K562 (cell line): ENCODE data around the gene MYO15B. TPM values are rescaled to one million over a fixed set of nuclear protein-coding genes. Genes with fewer than 3 reads are reported as not detected.
A peak's percentile ranks its signal among the peaks of the same experiment; 100 is the strongest.

Experiments
- ATAC-seq: fragments of 200-7000 bp; cut with Tn5 transposase; 3 replicates; pipeline ENCODE4 v1.9.1; 2020; ENCODE audit warnings: moderate library complexity
- BruUV-seq: library from RNA; stranded (reverse); fragments of 400-500 nt; replicated peaks from 2 replicates; lab custom pipeline; 2021; lab: Mats Ljungman, UMichigan
- CTCF ChIA-PET: fragments of 300-600 bp; formaldehyde crosslinking; extraction: SDS; loops from one replicate; lab custom pipeline; 2021; ENCODE audit warnings: low intra/inter-chr PET ratio; lab: Yijun Ruan, JAX
- POLR2A ChIA-PET: fragments of 300-600, 350-650 bp; sonication (Branson Sonifier 250); formaldehyde crosslinking; extraction: SDS; loops from one replicate; lab custom pipeline; 2021; ENCODE audit warnings: antibody characterized with exemption, inconsistent platforms; lab: Yijun Ruan, JAX
- DNase-seq, 4 experiments: peaks; one replicate each; pipeline versions ENCODE4 v3.0.0 to v3.0.0-alpha.2; 2011 to 2018; ENCODE audit warnings: low spot score in 3 of 4, mixed read lengths in 3 of 4; ENCODE audit errors: extremely low read depth in 1 of 4
- FAIRE-seq: peaks from 2 replicates; lab custom pipeline; 2011; peaks lifted over from hg19 to GRCh38; lab: Jason Lieb, UNC
- H2AFZ ChIP-seq: 2 replicates; pipeline ENCODE4 v1.6.0; 2011; ENCODE audit warnings: low read depth, low read length, control low read depth, inconsistent platforms
- H3K27ac ChIP-seq: fragments of 200-600 bp; 3 replicates; pipeline ENCODE4 v1.8.0; 2011; ENCODE audit warnings: low read depth, mild to moderate bottlenecking, control low read depth, inconsistent platforms, low read length, moderate library complexity, mixed read lengths; ENCODE audit errors: extremely low read depth
- H3K27me3 ChIP-seq, 2 experiments: fragments of 300-600 bp in 1 of 2; 2 replicates in 1 of 2; 3 replicates in 1 of 2; pipeline versions ENCODE4 v1.6.0 to v1.8.0; 2011; ENCODE audit warnings: inconsistent platforms in 2 of 2, low read length in 2 of 2, mild to moderate bottlenecking in 1 of 2, mixed read lengths in 1 of 2, moderate library complexity in 1 of 2; ENCODE audit not compliant: control insufficient read depth in 2 of 2, insufficient read depth in 2 of 2
- H3K36me3 ChIP-seq: fragments of 300-600 bp; 3 replicates; pipeline ENCODE4 v1.8.0; 2011; ENCODE audit warnings: mild to moderate bottlenecking, low read length, inconsistent platforms; ENCODE audit not compliant: control insufficient read depth, insufficient read depth
- H3K4me1 ChIP-seq, 2 experiments: fragments of 200-600 bp in 1 of 2; replicated peaks in 1 of 2; 2 replicates in 1 of 2; 3 replicates in 1 of 2; pipeline versions ENCODE4 v1.5.1 to v1.8.0; 2011; ENCODE audit warnings: inconsistent platforms in 2 of 2, low read length in 2 of 2, mild to moderate bottlenecking in 1 of 2, mixed read lengths in 1 of 2, moderate library complexity in 1 of 2; ENCODE audit not compliant: control insufficient read depth in 2 of 2, insufficient read depth in 2 of 2
- H3K4me2 ChIP-seq: 2 replicates; pipeline ENCODE4 v1.6.1; 2011; ENCODE audit warnings: low read length, control low read depth, inconsistent platforms, mixed read lengths; ENCODE audit not compliant: insufficient read depth
- H3K4me3 ChIP-seq: fragments of 200-600 bp; sonication (generic), shearing (Covaris generic); 2 replicates; pipeline ENCODE4 v1.5.1; 2016; ENCODE audit warnings: control low read depth, inconsistent platforms
- H3K79me2 ChIP-seq: fragments of 200-600 bp; 3 replicates; pipeline ENCODE4 v1.8.0; 2011; ENCODE audit warnings: low read length, inconsistent platforms; ENCODE audit not compliant: control insufficient read depth, insufficient read depth
- H3K9ac ChIP-seq, 2 experiments: 2 replicates each; pipeline versions ENCODE4 v1.6.0 to v1.6.1; 2011; ENCODE audit warnings: low read depth in 2 of 2, low read length in 2 of 2, control low read depth in 1 of 2, inconsistent platforms in 1 of 2, mild to moderate bottlenecking in 1 of 2, mixed read lengths in 1 of 2; ENCODE audit not compliant: insufficient read depth in 1 of 2
- H3K9me1 ChIP-seq: one replicate; pipeline ENCODE4 v1.6.0; 2011; ENCODE audit warnings: inconsistent platforms, mild to moderate bottlenecking, low read length, moderate library complexity; ENCODE audit not compliant: control insufficient read depth, insufficient read depth
- H3K9me3 ChIP-seq: replicated peaks from 2 replicates; pipeline ENCODE4 v1.5.1; 2011; ENCODE audit warnings: low read depth, low read length, inconsistent platforms; ENCODE audit not compliant: control insufficient read depth, insufficient read depth
- H4K20me1 ChIP-seq: replicated peaks from 2 replicates; pipeline ENCODE4 v1.6.1; 2011; ENCODE audit warnings: low read length, inconsistent platforms, mixed read lengths; ENCODE audit not compliant: control insufficient read depth, insufficient read depth
- BHLHE40 ChIP-seq: IDR thresholded peaks from 2 replicates; pipeline ENCODE4 v1.6.1; 2011; ENCODE audit warnings: low read length, improper control_type of control experiment
- FIP1L1 ChIP-seq: fragments of 200-400 bp; formaldehyde crosslinking; IDR thresholded peaks from 2 replicates; pipeline ENCODE4 v1.6.1; 2018; ENCODE audit warnings: mild to moderate bottlenecking, low read depth, low read length; ENCODE audit not compliant: poor library complexity, severe bottlenecking
- HLTF ChIP-seq: fragments of 450-650 bp; IDR thresholded peaks from 2 replicates; pipeline ENCODE4 v1.6.1; 2016
- KHSRP ChIP-seq: fragments of 450-650 bp; IDR thresholded peaks from 2 replicates; pipeline ENCODE4 v1.6.1; 2017
- MAFF ChIP-seq: IDR thresholded peaks from 2 replicates; pipeline ENCODE4 v1.6.1; 2012; ENCODE audit warnings: low read length, improper control_type of control experiment
- MTA1 ChIP-seq: fragments of 450-650 bp; IDR thresholded peaks from 2 replicates; pipeline ENCODE4 v1.6.1; 2017; ENCODE audit warnings: borderline replicate concordance
- NCOA6 ChIP-seq: fragments of 450-650 bp; IDR thresholded peaks from 2 replicates; pipeline ENCODE4 v1.6.1; 2017; ENCODE audit warnings: mild to moderate bottlenecking
- SP2 ChIP-seq: IDR thresholded peaks from 2 replicates; pipeline ENCODE4 v1.6.1; 2011; ENCODE audit warnings: mild to moderate bottlenecking, low read depth, low read length, moderate library complexity; ENCODE audit not compliant: poor library complexity, severe bottlenecking; ENCODE audit errors: extremely low read depth
- TAF1 ChIP-seq: IDR thresholded peaks from 2 replicates; pipeline ENCODE4 v1.6.1; 2011; ENCODE audit warnings: mild to moderate bottlenecking, low read length, moderate library complexity; ENCODE audit not compliant: insufficient read depth, control insufficient read depth, severe bottlenecking; ENCODE audit errors: extremely low read depth
- ZNF121 ChIP-seq: sonication (generic); formaldehyde crosslinking; conservative IDR thresholded peaks from 2 replicates; pipeline ENCODE4 v1.8.0; 2022; ENCODE audit warnings: missing genetic modification reagents
- ZNF143 ChIP-seq: sonication (generic); formaldehyde crosslinking; IDR thresholded peaks from 2 replicates; pipeline ENCODE4 v1.9.0; 2022; ENCODE audit warnings: mild to moderate bottlenecking, missing genetic modification reagents
- ZNF583 ChIP-seq: fragments of 250-450 bp; sonication (Bioruptor Pico); IDR thresholded peaks from 2 replicates; pipeline ENCODE4 v1.4.0; 2020
- WGBS: fragments of 100-300 bp; shearing (Covaris generic); methylation state at CpG from one replicate; pipeline ENCODE4 v1.1.6; 2016; ENCODE audit warnings: low coverage, mixed read lengths; ENCODE audit not compliant: insufficient coverage; ENCODE audit errors: missing lambda C conversion rate; 5-methylcytosine and 5-hydroxymethylcytosine counted together
- in situ Hi-C: fragments of 300-500 bp; cut with MboI; formaldehyde crosslinking; loops from 4 replicates; pipeline ENCODE4 v1.15.0; 2018; ENCODE audit warnings: inconsistent platforms, mixed read lengths
- intact Hi-C: fragments of 100-400 bp; cut with micrococcal nuclease; formaldehyde crosslinking; loops from 2 replicates; pipeline ENCODE4 v1.14.2; 2022
- polyA plus RNA-seq, 8 experiments: library from polyadenylated mRNA; depleted of rRNA in 4 of 8; stranded (reverse) in 5 of 8; unstranded in 3 of 8; fragments of >200 nt; fragmentation: Nextera tagmentation in 2 of 8; fragmentation: Illumina TruSeq in 1 of 8; extraction: Ambion mirVana in 2 of 8; extraction: Trizol in 1 of 8; gene quantifications; 2 replicates each; pipeline versions ENCODE4 v1.2.1 to v1.2.3, GENCODE V29; 2011 to 2014; ENCODE audit warnings: inconsistent platforms in 1 of 8, missing spikeins in 1 of 8
- total RNA-seq, 7 experiments: library from RNA; depleted of rRNA in 6 of 7; stranded (reverse); fragments of >200 nt in 6 of 7; fragmentation: Illumina TruSeq in 2 of 7; extraction: Trizol in 2 of 7; gene quantifications; 2 replicates each; pipeline versions ENCODE4 v1.2.1 to v1.2.3, GENCODE V29; 2011 to 2021; ENCODE audit warnings: low replicate concordance in 1 of 7

Gene MYO15B
- total and polyA plus RNA-seq, 9 of the 15 experiments (the other 6 are each of a cell fraction or from before 2014, with no cell fraction given), result 0.05 to 3.1 (median 0.83) TPM; not detected in 2

DNA sequence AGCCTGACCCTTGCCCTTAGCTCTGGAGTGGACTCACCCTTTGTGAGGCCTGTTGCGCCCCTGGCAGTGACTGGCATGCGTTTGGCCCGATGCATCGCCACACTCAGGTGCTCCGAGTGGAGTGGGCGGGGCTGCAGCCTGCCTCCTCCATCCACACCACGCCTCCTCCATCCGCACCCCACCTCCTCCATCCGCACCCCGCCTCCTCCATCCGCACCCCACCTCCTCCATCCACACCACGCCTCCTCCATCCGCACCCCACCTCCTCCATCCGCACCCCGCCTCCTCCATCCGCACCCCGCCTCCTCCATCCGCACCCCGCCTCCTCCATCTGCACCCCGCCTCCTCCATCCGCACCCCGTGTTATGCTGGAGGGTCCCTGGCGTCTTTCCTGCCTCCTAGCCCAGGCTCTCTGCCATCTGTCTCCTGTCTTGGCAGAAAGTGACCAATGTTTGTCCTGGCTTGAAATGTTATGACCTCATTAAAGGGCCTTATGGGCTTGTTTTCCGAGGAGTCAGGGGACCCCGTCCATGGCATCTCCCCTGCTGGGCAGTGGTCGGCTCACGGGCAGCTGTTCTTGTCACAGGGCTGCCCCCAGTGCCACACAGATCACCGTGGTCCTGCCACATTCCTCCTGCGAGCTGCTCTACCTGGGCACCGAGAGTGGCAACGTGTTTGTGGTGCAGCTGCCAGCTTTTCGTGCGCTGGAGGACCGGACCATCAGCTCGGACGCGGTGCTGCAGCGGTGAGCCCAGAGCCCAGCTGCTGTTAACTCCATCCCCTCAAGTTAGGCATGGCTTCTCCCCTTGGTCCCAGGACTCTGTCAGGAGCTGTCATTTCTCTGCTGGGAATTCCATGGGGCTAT lies 28.7 kb upstream of the MYO15B start:
- FAIRE-seq, result peak; percentile 91
- peak; percentile 89 for ATAC-seq
- H3K27me3 ChIP-seq, result no peaks in the 10 kb centered on the region
- H3K9me1 ChIP-seq, result peaks cover 3% of the 10 kb centered on the region
- H4K20me1 ChIP-seq, result no peaks in the 10 kb centered on the region
- intact Hi-C loops, result no loop called here
- no peak overlapping the region for H2AFZ ChIP-seq
- ChIA-PET CTCF (no interaction called here), POLR2A (interaction anchor here (0.6 kb wide), 1 partner anchor 9 kb away, joined by 3 read pairs; no protein-coding TSS in a partner anchor)
- no peak overlapping the region for H3K9ac ChIP-seq
- no peaks in the 10 kb centered on the region for H3K9me3 ChIP-seq
- H3K36me3 ChIP-seq, result peaks cover 8% of the 10 kb centered on the region; the same call in 1 of the 3 replicates
- H3K27ac ChIP-seq, result no peak overlapping the region
- WGBS, result 64% methylated on average over 26 of the region's 38 CpGs
- BruUV-seq, result no TSS peak
- no peak overlapping the region for H3K4me3 ChIP-seq
- in situ Hi-C loops, result no loop called here
- DNase-seq, result peak; percentile 43 to 79 (median 74)
- H3K4me2 ChIP-seq, result no peak overlapping the region
- no peaks in the 10 kb centered on the region for H3K79me2 ChIP-seq
- TF ChIP-seq MAFF, result no peak
- TF ChIP-seq ZNF121, result no peak
- no peak for TF ChIP-seq ZNF583 (CRISPR knock-in tag)
- TF ChIP-seq KHSRP, result no peak
- no peak for TF ChIP-seq FIP1L1
- no peak for TF ChIP-seq BHLHE40
- TF ChIP-seq MTA1, result no peak
- TF ChIP-seq ZNF143 (CRISPR knock-in tag), result no peak
- no peak for TF ChIP-seq NCOA6
- TF ChIP-seq SP2, result no peak
- no peak for TF ChIP-seq TAF1
- no peak for TF ChIP-seq HLTF
- peaks cover 20 to 45% of the 10 kb centered on the region in 2 experiments for H3K4me1 ChIP-seq
